ENCODE measurements around the gene CYTH4. TPM values are rescaled to one million over a fixed set of nuclear protein-coding genes. Genes with fewer than 3 reads are reported as not detected.
"Not testable (repeated sequence)": the region's sequence is repeated elsewhere in the genome, so short reads cannot be mapped to it uniquely, and the experiment has no call there.

CYTH4 gene
- total and polyA plus RNA-seq, 4 donors: 10.5 to 84.2 (median 35.0) TPM

GRCh38 chr22:37326726-37327125 lies 44.4 kb downstream of the CYTH4 start:
- ATAC-seq (ENCODE audit: insufficient read depth, low FRiP score) (no peak), DNase-seq (peak; percentile 33 to 76 (median 39))
- 36 to 54% methylated on average over 7 of the region's 7 CpGs for WGBS, 2 donors
- no peak overlapping the region for H3K27ac ChIP-seq (ENCODE audit: low read depth in 1 of 2, low read length in 1 of 2)
- H3K9me3 ChIP-seq (ENCODE audit: control insufficient read depth in 4 of 4, insufficient read depth in 3 of 4, low read length in 3 of 4): no peaks in the 10 kb centered on the region
- no peak overlapping the region for H3K4me3 ChIP-seq
- peaks cover 0 to 44% (median 36%) of the 10 kb centered on the region in 3 donors for H3K27me3 ChIP-seq (ENCODE audit: control insufficient read depth in 3 of 3, insufficient read depth in 3 of 3, low read length in 2 of 3)
- H3K36me3 ChIP-seq (ENCODE audit: control insufficient read depth in 4 of 4, insufficient read depth in 4 of 4, low read length in 4 of 4): no peaks in the 10 kb centered on the region
- H3K9ac ChIP-seq (ENCODE audit: insufficient read depth in 1 of 2, low read length in 2 of 2): no peak overlapping the region
- peaks cover 0 to 10% (median 0%) of the 10 kb centered on the region in 5 donors for H3K4me1 ChIP-seq (ENCODE audit: control insufficient read depth in 5 of 5, insufficient read depth in 5 of 5, low read length in 5 of 5)
- no peak for TF ChIP-seq CTCF (IDR thresholded peaks at IDR 0.05; ENCODE audit: control extremely low read depth, extremely low read depth)

DNA sequence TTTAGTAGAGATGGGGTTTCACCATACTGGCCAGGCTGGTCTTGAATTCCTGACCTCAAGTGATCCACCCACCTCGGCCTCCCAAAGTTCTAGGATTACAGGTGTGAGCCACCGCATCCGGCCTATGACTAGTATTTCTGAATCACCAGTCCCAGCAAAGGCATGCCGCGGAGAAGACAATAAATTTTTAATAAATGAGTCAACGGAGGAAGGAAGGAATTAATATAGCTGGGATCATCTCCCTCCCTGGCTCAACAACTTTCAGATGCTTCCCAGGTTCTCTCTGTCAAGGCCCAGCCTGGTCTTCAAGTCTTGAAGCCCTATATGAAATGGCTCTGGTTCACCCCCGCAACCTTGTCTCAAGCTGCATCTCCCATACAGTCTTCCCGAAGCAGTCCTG lies 45.7 kb downstream of the CYTH4 start:
- TF ChIP-seq CTCF (IDR thresholded peaks at IDR 0.05; ENCODE audit: control extremely low read depth, extremely low read depth): no peak
- H3K27me3 ChIP-seq (ENCODE audit: control insufficient read depth in 3 of 3, insufficient read depth in 3 of 3, low read length in 2 of 3): peaks cover 0 to 48% (median 45%) of the 10 kb centered on the region in 3 donors

DNA sequence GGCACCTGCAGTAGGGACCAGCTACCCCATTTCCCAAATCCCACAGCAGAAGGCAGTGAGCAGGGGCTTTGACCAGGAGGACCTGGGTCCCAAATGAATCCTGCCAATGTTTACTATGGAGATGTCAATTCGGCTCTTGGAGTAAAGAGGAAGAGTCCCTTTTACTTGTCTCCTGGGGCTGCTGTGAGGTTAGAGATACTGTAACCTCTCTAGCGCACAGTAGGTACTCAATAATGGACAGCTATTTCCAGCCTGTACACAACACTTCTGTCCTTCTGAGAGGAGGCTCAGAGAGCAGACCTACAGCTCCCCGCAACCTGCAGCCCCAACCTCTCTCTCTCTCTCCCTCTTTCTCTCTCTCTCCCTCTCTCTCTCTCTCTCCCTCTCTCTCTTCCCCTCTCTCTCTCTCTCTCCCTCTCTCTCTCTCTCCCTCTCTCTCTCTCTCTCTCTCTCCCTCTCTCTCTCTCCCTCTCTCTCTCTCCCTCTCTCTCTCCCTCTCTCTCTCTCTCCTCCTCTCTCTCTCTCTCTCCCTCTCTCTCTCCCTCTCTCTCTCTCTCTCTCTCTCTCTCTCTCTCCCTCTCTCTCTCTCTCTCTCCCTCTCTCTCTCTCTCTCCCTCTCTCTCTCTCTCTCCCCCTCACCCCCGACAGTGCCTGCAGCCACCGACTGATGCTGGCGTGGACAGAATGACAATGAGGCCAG lies 46.4 kb downstream of the CYTH4 start:
- WGBS, 2 donors: 56 to 60% methylated on average over 6 of the region's 6 CpGs
- not testable (repeated sequence) for ATAC-seq (ENCODE audit: insufficient read depth, low FRiP score); H3K27ac ChIP-seq (ENCODE audit: low read depth in 1 of 2, low read length in 1 of 2); DNase-seq; H3K36me3 ChIP-seq (ENCODE audit: control insufficient read depth in 4 of 4, insufficient read depth in 4 of 4, low read length in 4 of 4); H3K9ac ChIP-seq (ENCODE audit: insufficient read depth in 1 of 2, low read length in 2 of 2); H3K4me3 ChIP-seq; H3K9me3 ChIP-seq (ENCODE audit: control insufficient read depth in 4 of 4, insufficient read depth in 3 of 4, low read length in 3 of 4)
- H3K4me1 ChIP-seq (ENCODE audit: control insufficient read depth in 5 of 5, insufficient read depth in 5 of 5, low read length in 5 of 5): peaks cover 0 to 10% (median 0%) of the 10 kb centered on the region in 5 donors
- H3K27me3 ChIP-seq (ENCODE audit: control insufficient read depth in 3 of 3, insufficient read depth in 3 of 3, low read length in 2 of 3): peaks cover 0 to 48% (median 46%) of the 10 kb centered on the region in 3 donors

More for the DNA sequence above, 45.7 kb downstream of the CYTH4 start:
- WGBS, 2 donors: 84 to 91% methylated on average over 8 of the region's 8 CpGs
- DNase-seq: no peak
- ATAC-seq (ENCODE audit: insufficient read depth, low FRiP score): no peak
- Histone ChIP-seq H3K36me3 (ENCODE audit: control insufficient read depth in 4 of 4, insufficient read depth in 4 of 4, low read length in 4 of 4) (no peaks in the 10 kb centered on the region), H3K4me1 (ENCODE audit: control insufficient read depth in 5 of 5, insufficient read depth in 5 of 5, low read length in 5 of 5) (peaks cover 0 to 10% (median 0%) of the 10 kb centered on the region in 5 donors), H3K9me3 (ENCODE audit: control insufficient read depth in 4 of 4, insufficient read depth in 3 of 4, low read length in 3 of 4) (no peaks in the 10 kb centered on the region), H3K4me3 (no peak overlapping the region), H3K9ac (ENCODE audit: insufficient read depth in 1 of 2, low read length in 2 of 2) (no peak overlapping the region), H3K27ac (ENCODE audit: low read depth in 1 of 2, low read length in 1 of 2) (no peak overlapping the region)

GRCh38 chr22:37329238-37330140 lies 47.2 kb downstream of the CYTH4 start:
- no peaks in the 10 kb centered on the region for H3K36me3 ChIP-seq (ENCODE audit: control insufficient read depth in 4 of 4, insufficient read depth in 4 of 4, low read length in 4 of 4)
- H3K4me3 ChIP-seq: no peak overlapping the region
- no peak for ATAC-seq (ENCODE audit: insufficient read depth, low FRiP score)
- no peaks in the 10 kb centered on the region for H3K9me3 ChIP-seq (ENCODE audit: control insufficient read depth in 4 of 4, insufficient read depth in 3 of 4, low read length in 3 of 4)
- H3K9ac ChIP-seq (ENCODE audit: insufficient read depth in 1 of 2, low read length in 2 of 2): no peak overlapping the region
- DNase-seq: no peak
- 76 to 79% methylated on average over 14 of the region's 14 CpGs for WGBS, 2 donors
- H3K27ac ChIP-seq (ENCODE audit: low read depth in 1 of 2, low read length in 1 of 2): no peak overlapping the region
- peaks cover 0 to 6% (median 0%) of the 10 kb centered on the region in 5 donors for H3K4me1 ChIP-seq (ENCODE audit: control insufficient read depth in 5 of 5, insufficient read depth in 5 of 5, low read length in 5 of 5)
- no peak for TF ChIP-seq CTCF (IDR thresholded peaks at IDR 0.05; ENCODE audit: control extremely low read depth, extremely low read depth)
- H3K27me3 ChIP-seq (ENCODE audit: control insufficient read depth in 3 of 3, insufficient read depth in 3 of 3, low read length in 2 of 3): peaks cover 0 to 47% (median 44%) of the 10 kb centered on the region in 3 donors
